GM11168 (cell line): ENCODE results near the gene ADAM10.

Experiments
- in situ Hi-C: fragments of 300-500 bp; cut with MboI; formaldehyde crosslinking; loops from one replicate; pipeline ENCODE4 v1.12.0; 2022; ENCODE audit warnings: low sequenced_read_pairs; ENCODE audit not compliant: unreplicated experiment

ADAM10 gene

GRCh38 chr15:58588096-58588495, 161.4 kb downstream of the ADAM10 start:
- in situ Hi-C loops, result no loop called here

DNA sequence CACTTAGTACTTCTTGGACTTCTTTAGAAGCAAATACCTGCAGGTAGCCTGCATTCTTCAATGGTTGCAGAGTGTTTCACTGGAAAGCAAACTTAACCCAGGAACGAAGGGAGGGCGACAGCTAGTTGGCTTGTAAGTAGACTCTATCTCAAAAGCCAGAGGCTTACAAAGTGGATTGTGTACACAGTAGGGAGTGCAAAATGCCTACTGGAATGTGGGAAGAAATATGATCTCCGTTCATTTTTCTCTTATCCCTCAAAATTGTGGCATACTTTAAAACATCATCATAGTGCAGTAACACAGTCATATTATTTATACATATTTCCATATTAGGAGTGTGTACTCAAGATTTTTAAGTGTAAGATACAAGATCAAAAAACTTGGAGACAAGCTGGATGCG, 162.0 kb downstream of the ADAM10 start:
- in situ Hi-C loops, result no loop called here

DNA sequence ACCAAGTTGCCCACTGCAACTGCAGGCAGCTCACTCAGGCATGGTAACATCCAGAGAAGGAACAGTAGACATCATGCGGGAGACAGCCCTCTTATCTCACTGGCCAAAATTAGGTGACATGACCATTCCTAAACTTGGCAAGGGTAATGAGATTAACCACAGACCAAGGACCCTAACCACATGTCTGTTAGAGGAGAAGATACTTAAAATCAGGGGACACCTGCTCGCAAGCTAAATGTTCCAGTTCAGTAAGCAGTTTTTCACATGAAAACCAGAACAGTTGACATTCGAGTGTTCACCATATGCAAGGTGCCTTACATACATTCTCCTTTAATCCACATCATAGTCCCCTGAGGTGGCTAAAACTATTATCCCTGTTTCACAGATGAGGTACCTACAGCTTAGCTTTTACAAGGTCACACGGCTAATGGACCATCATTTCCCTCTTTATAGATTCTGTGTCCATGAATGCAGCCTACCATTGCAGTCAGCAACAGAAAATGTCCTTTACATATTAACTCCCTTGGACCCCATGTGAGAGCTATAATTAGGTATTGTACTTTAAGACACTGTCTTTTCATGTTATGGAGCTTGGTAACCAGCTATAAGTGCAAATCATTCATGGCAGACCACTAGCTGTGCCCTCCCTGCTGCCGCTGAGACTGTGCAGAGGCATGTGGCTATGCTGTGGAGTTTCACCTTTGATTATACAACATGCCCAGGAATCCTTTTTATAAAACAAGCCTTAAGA, 163.6 kb downstream of the ADAM10 start:
- in situ Hi-C loops, result no loop called here

GRCh38 chr15:58584789-58585461, 164.6 kb downstream of the ADAM10 start:
- in situ Hi-C loops, result no loop called here

DNA sequence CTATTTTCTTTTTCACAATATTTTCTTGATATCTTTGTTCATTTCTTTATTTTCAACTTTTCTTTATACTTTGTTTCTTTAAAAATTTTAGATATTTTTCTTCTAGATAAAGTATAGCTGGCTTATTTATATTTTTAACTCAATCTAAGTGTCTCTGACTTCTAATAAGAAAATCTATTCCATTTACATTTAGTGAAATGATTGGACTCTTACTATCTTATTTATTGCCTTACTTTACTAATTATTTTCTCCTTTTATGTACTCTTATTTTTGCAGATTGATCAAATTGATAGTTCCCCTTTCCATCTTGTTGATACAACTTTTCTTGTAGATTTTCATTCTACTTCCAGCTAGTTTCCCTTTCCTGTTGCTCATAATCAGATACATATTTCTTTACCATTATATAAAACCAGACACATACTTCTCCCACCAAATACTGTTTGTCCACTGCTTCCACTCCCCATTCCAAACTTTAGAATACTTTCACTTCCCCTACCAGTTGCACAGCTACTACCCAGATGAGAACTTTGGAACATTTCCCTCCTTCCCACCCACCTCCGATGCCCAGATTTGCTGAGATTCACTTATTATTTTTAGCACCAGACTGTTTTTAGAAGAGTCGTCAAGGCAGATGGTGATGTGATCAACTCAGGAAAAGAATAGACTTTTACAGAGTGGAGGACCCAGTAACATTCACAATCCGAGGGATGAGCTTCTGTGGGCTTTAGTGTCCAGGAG, 166.2 kb downstream of the ADAM10 start:
- in situ Hi-C loops, result no loop called here

GRCh38 chr15:58582160-58582559, 167.3 kb downstream of the ADAM10 start:
- in situ Hi-C loops, result no loop called here

GRCh38 chr15:58576657-58577056, 172.8 kb downstream of the ADAM10 start:
- in situ Hi-C loops, result no loop called here

- in situ Hi-C loops, result no loop called here
Observed at GRCh38 chr15:58575045-58575786, 174.3 kb downstream of the ADAM10 start.

GRCh38 chr15:58574631-58575030, 174.9 kb downstream of the ADAM10 start:
- in situ Hi-C loops, result no loop called here

GRCh38 chr15:58573270-58573669, 176.2 kb downstream of the ADAM10 start:
- in situ Hi-C loops, result no loop called here

DNA sequence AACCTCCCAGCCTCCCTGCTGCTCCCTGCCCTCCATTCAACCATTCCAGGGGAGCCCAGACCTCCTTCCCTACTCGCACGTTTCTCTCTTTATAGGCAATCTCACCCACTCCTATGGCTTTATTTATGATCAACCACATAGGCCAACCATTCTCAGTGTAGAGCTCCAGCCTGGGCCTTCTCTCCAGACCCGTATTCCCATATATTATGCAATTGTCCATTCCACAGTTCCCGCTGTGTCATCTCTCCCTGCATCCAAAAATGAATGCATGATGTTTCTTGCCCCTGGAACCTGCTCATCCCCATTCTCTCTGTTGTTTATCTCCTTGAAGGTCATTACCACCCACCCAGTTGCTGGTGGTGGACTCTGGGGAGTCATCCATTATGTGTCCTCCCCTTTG, 177.0 kb downstream of the ADAM10 start:
- in situ Hi-C loops, result no loop called here

GRCh38 chr15:58571491-58571890, 178.0 kb downstream of the ADAM10 start:
- in situ Hi-C loops, result no loop called here

- in situ Hi-C loops, result no loop called here
Observed at GRCh38 chr15:58569455-58569854, 180.1 kb downstream of the ADAM10 start.

DNA sequence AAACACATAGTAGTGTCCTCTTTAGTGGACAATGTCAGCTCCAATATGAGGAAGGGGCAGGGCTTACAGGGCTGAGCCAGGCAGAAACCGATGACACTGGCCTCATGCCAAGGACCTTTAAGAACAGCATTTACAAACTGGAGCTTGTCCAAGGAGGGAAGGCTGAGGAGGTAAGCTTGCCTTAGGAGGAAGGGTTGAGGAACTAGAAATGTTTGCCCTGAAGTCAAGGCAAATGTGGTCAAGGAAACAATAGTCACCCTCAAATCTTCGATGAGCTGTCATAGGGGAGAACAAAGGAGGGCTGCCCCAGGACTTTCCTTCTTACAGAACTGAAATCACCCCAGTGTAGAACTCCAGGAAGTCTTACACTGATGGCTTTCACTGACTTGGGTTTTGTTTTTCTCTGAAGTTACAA, 181.3 kb downstream of the ADAM10 start:
- in situ Hi-C loops, result no loop called here

GRCh38 chr15:58566029-58566428, 183.5 kb downstream of the ADAM10 start:
- in situ Hi-C loops, result no loop called here

- in situ Hi-C loops, result no loop called here
Observed at GRCh38 chr15:58565619-58566018, 183.9 kb downstream of the ADAM10 start.

DNA sequence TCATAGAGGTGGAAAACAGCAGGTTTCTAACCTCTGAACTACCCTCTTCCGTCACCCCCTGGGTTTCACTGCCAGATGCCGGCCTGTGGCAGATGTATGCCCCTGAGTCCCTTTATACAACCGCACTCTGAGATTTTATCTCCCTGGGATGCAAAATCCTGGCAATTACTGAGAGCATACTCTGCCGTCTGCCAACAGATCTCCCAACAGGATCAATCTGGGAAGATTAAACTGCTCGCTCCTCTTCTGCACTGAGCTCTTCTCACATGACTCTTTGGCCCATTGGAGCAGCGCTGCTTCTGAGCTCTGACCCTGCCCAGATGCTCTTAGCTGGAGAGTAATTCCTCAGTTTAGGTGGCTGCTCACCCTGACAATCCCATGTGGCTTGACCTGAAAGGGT, 184.5 kb downstream of the ADAM10 start:
- in situ Hi-C loops, result no loop called here

DNA sequence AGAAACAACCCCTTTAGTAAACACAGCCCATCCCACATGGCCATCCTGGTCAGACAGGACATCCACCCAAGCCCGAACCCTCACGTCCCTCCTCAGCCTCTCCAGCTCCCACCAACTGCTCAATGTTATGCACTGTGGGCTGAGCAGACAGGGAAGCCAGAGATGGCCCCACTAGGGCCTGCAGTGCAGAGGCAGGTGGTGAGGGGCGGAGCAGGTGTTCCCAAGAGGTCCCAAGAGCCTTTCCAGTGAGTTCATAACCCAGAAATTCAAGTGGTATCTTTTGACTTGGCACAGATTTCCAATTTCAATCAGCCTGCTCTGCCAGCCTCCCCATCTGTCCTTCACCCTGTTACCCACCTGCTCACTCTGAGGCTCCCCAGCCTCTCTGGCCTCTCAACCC, 187.4 kb downstream of the ADAM10 start:
- in situ Hi-C loops, result no loop called here

DNA sequence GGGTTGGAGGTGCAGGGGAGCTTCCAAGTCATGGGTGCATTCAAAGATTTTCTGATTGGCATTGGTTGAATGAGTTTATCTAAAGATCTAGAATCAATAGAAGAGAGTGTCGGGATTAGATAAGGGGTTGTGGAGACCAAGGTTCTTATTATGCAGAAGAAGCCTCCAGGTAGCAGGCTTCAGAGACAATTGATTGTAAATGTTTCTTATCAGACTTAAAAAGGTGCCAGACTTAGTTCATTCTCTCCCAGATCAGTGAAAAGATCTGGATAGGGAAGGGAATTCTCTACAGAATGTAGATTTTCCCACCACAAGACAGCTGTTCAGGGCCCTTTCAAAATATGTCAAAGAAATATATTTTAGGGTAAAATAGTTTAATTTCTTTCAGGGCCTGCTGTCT, 188.2 kb downstream of the ADAM10 start:
- in situ Hi-C loops, result no loop called here

- in situ Hi-C loops, result no loop called here
Observed at GRCh38 chr15:58559904-58560588, 189.5 kb downstream of the ADAM10 start.
